ENCODE measurements around the gene GPR68.
"Not testable (repeated sequence)": the region's sequence is repeated elsewhere in the genome, so short reads cannot be mapped to it uniquely, and the experiment has no call there.

GPR68 gene

DNA sequence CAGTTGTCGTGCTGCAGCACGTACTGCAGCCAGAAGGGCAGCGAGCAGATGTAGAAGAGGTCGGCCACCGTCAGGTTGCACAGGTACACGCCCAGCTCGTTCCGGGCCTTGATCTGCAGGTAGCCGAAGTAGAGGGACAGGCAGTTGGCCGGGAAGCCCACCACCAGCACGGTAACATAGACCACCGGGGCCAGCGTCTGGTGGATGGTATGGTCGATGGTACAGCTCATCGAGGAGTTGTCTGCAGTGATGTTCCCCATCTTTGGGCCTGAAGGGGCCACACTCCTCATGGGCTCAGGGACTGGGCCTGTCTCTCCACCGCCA, 9.8 kb downstream of the GPR68 start:
- no peaks in the 10 kb centered on the region for H3K27me3 Mint-ChIP-seq (ENCODE audit: low read depth)
- DNase-seq (ENCODE audit: low spot score): no peak
- peaks cover 6% of the 10 kb centered on the region for H3K9me3 Mint-ChIP-seq
- H3K27ac Mint-ChIP-seq: no peak overlapping the region
- H3K4me1 Mint-ChIP-seq (ENCODE audit: low read depth): peaks cover 60% of the 10 kb centered on the region
- H3K4me3 Mint-ChIP-seq: no peak overlapping the region
- peaks cover 85% of the 10 kb centered on the region for H3K36me3 Mint-ChIP-seq (ENCODE audit: low read depth)

DNA sequence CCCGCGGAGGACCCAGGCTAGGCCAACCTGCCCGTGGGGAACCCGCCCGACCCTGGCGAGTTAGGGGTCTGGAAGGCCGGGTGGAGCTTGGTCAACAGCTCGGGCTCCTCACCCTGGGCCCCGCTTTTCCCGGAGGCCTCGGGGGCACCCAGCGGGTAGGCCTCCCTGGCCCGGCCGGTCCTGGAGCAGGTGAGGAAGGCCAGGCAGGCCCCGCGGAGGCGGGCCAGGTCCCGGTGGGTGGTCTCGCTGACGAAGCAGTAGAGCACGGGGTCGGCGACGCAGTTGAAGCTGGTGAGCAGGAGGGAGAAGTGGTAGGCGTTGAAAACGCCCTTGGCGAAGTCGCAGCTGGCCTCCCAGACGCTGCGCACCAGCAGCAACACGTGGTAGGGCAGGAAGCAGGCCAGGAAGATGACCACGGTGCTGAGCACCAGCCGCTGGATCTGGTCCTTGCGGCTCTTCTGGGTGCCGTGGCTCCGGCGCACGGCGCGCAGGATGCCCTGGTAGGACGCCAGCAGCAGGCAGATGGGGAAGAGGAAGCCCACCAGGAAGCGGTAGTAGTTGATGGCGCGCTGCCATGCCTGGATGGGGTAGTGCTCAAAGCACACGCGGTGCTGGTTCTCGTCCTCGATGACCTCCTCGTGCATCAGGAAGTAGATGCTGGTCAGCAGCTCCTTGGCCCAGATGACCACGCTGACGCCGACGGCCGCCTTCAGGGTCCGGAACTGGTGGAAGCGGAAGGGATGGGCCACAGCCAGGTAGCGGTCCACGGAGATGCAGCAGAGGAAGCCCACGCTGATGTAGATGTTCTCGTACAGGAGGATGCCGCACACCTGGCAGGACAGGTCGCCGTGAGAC, 10.3 kb downstream of the GPR68 start:
- H3K27ac Mint-ChIP-seq: no peak overlapping the region
- no peak for DNase-seq (ENCODE audit: low spot score)
- peaks cover 61% of the 10 kb centered on the region for H3K4me1 Mint-ChIP-seq (ENCODE audit: low read depth)
- H3K27me3 Mint-ChIP-seq (ENCODE audit: low read depth): no peaks in the 10 kb centered on the region
- H3K9me3 Mint-ChIP-seq: peaks cover 6% of the 10 kb centered on the region
- no peak overlapping the region for H3K4me3 Mint-ChIP-seq
- H3K36me3 Mint-ChIP-seq (ENCODE audit: low read depth): peaks cover 80% of the 10 kb centered on the region

DNA sequence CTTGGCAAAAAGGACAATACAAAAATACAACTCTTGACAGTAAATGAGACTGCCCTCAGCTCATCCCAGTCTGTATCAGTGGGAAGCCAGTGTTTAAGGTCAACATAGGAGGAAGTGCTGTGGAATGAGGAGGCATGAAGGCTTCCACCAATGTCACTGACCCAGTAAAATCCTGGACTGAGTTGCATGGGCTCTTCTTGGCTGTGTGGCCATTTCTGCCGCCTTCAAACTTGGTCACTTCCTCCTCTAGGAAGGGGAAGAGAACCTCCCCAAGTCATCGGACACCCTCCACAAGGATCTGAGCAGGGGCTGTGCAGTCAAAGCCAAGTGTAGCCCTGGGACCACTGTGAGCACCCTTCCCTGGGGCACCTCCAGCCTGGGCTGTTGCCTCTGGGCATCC, 11.9 kb downstream of the GPR68 start:
- no peak for DNase-seq (ENCODE audit: low spot score)
- Mint-ChIP-seq H3K27me3 (ENCODE audit: low read depth) (no peaks in the 10 kb centered on the region), H3K36me3 (ENCODE audit: low read depth) (peaks cover 68% of the 10 kb centered on the region)

DNA sequence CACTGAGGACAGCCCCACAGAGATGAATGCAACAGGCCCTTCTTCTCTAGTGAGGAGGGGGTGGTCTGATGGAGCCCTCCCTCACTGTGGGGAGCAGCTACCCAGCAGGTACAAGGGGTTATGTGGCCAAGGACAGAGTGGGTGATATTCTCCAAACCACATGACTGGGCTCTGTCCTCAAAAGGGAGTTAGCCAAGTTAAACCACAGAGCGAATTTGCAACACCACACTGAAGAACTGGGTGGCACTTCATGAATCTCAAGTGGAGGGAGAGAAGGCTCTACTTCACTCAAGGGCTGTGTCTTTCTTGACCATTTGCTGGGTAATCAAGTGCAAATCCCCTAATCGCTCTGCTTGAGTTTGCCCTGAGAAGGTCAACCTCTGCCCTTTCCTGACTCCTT, 12.5 kb downstream of the GPR68 start:
- peaks cover 67% of the 10 kb centered on the region for H3K36me3 Mint-ChIP-seq (ENCODE audit: low read depth)
- H3K4me1 Mint-ChIP-seq (ENCODE audit: low read depth): peaks cover 66% of the 10 kb centered on the region
- H3K27me3 Mint-ChIP-seq (ENCODE audit: low read depth): no peaks in the 10 kb centered on the region
- H3K9me3 Mint-ChIP-seq: peaks cover 6% of the 10 kb centered on the region
- H3K27ac Mint-ChIP-seq: peak overlapping the region; percentile 99
- DNase-seq (ENCODE audit: low spot score): no peak
- H3K4me3 Mint-ChIP-seq: peak overlapping the region; percentile 92

More for the DNA sequence above, 11.9 kb downstream of the GPR68 start:
- peaks cover 62% of the 10 kb centered on the region for H3K4me1 Mint-ChIP-seq (ENCODE audit: low read depth)
- H3K27ac Mint-ChIP-seq: peak overlapping the region; percentile 74
- no peak overlapping the region for H3K4me3 Mint-ChIP-seq
- H3K9me3 Mint-ChIP-seq: peaks cover 6% of the 10 kb centered on the region

DNA sequence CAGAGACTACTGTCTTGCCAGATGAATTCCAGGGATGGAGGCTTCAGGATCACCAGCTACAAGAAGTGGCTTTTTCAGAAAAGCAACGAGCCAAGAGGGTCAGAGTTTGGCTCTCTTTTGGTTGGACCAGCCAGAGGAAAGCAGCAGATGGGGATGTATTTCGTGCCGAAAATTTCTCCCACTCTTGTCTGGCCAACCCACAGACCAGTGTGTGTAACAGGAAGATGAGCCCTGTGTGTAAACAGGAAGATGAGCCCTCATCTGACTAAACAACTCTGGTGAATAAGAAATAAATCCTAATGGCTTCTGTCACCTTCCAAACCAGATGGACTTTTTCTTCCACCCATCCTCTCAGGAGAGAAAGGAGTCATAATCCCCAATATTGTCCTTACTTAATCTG, 13.1 kb downstream of the GPR68 start:
- no peak for DNase-seq (ENCODE audit: low spot score)
- Mint-ChIP-seq H3K4me1 (ENCODE audit: low read depth) (peaks cover 72% of the 10 kb centered on the region), H3K27me3 (ENCODE audit: low read depth) (no peaks in the 10 kb centered on the region), H3K4me3 (peak overlapping the region; percentile 92), H3K36me3 (ENCODE audit: low read depth) (peaks cover 71% of the 10 kb centered on the region), H3K27ac (peak overlapping the region; percentile 99), H3K9me3 (peaks cover 6% of the 10 kb centered on the region)

DNA sequence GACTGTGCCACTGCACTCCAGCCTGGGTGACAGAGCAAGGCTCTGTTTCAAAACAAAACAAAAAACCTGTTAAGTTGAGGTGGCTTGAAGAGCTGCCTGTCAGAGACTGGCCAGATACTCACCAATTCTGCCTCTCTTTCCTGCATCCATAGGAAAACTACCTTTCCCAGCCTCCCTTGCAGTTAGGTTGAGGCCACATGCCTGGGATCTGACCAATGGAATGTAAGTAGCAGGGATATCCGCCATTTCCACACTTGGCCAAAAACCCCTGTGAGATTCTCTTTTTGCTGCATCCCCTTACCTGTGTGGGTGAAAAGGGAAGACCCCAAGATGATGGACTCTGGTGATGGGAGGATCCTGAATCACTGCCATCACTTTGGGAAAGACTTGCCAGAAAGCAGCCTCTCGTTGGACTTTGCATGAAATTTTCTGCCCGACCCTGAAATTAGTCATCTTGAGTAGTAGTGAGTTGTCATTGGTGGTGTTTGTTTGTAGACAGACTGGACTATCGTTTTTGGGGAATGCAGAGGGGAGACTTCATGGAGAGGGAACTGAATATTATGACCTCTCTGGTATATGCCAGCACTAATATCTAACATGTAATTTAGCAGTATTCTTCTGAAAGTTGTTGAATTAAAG, 14.0 kb downstream of the GPR68 start:
- peaks cover 74% of the 10 kb centered on the region for H3K4me1 Mint-ChIP-seq (ENCODE audit: low read depth)
- H3K27me3 Mint-ChIP-seq (ENCODE audit: low read depth): no peaks in the 10 kb centered on the region
- peak overlapping the region; percentile 92 for H3K4me3 Mint-ChIP-seq
- peaks cover 6% of the 10 kb centered on the region for H3K9me3 Mint-ChIP-seq
- peaks cover 72% of the 10 kb centered on the region for H3K36me3 Mint-ChIP-seq (ENCODE audit: low read depth)
- no peak for DNase-seq (ENCODE audit: low spot score)
- H3K27ac Mint-ChIP-seq: peak overlapping the region; percentile 99

DNA sequence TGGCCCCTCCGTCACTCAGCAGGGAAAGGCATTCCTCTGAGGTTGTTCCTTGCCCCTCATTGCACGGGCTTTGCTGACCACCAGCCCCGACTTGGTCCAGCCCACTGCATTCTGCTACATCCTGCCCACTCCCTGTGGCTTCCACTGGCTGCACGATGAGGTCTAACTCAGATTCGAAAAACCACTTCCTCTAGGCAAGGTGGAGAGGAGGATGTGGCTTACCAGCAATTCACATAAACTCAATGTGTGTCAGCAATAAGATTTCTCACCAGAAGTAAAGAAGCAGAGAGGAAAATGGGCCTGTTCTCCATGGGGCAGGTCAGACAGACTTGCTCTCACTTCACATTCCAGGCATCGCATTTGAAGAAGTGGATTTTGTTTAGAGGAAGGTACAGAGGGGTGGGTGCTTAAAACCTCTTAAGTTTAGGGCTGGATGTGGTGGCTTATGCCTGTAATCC, 14.7 kb downstream of the GPR68 start:
- H3K27ac Mint-ChIP-seq: peak overlapping the region; percentile 99
- peak overlapping the region; percentile 92 for H3K4me3 Mint-ChIP-seq
- peaks cover 6% of the 10 kb centered on the region for H3K9me3 Mint-ChIP-seq
- DNase-seq (ENCODE audit: low spot score): peak; percentile 84
- peaks cover 73% of the 10 kb centered on the region for H3K36me3 Mint-ChIP-seq (ENCODE audit: low read depth)
- peaks cover 81% of the 10 kb centered on the region for H3K4me1 Mint-ChIP-seq (ENCODE audit: low read depth)
- H3K27me3 Mint-ChIP-seq (ENCODE audit: low read depth): no peaks in the 10 kb centered on the region

DNA sequence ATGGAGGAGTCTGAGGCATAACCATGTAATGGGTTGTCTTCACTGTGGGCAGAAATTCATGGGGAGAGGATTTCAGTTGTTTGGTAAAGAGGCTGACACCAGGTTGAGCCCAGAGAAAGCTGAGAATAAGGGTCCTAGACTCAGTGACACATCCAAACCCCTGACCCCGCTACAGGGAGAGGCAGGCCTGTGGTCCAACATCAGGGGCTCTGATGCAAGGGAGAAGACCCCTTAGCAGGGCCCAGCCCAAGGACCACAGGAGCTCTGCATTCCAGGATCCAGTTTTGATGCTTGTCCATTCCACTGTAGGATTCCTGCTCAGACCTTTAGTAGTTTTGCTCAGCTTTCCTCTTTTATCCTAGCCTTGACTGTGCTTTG, 15.5 kb downstream of the GPR68 start:
- H3K36me3 Mint-ChIP-seq (ENCODE audit: low read depth): peaks cover 69% of the 10 kb centered on the region
- H3K27me3 Mint-ChIP-seq (ENCODE audit: low read depth): no peaks in the 10 kb centered on the region
- peak overlapping the region; percentile 99 for H3K27ac Mint-ChIP-seq
- H3K9me3 Mint-ChIP-seq: peaks cover 6% of the 10 kb centered on the region
- H3K4me1 Mint-ChIP-seq (ENCODE audit: low read depth): peaks cover 81% of the 10 kb centered on the region
- peak overlapping the region; percentile 92 for H3K4me3 Mint-ChIP-seq
- DNase-seq (ENCODE audit: low spot score): no peak

DNA sequence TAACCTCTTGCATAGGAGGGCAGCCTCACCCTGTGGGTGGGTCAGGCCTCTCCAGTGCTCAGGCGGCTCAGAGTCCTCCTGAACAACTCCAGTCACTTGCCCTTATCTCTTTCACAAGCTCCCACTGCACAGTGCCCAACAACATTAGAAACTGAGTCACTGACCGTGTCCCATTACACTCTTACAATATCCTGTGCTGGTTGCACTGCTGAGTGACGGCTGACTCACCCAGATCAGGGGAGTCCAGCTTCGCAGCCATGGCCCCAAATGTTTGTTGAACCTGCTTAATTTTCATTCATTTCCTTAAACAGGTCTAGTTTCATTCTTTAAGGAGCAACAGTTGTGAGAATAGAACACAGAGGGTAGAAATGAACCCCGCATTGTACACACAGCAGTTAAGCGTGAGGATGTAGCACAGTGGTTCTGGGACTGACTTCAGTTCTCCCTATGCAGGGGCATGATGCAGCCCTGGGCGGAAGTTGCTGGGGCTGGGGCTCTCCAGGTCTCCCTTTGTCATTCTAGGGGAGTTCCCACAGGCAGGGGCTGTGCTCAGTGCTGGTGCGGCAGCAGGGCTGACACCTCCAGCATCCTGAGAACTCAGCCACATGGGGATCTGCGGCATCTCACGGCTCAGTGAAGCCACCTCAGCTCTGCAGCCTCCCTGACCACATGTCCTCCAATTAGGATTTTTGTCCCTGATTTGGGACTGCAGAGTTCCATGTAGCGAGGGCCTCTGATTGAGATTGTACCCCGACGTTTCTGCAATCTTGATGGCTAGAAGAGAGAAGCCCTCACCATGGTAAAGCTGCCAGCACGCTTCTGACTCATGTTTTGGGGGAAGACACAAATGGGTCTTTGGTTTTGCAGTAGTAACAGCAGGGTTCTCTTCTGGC, 16.1 kb downstream of the GPR68 start:
- peak; percentile 91 for DNase-seq (ENCODE audit: low spot score)
- Mint-ChIP-seq H3K27me3 (ENCODE audit: low read depth) (no peaks in the 10 kb centered on the region), H3K36me3 (ENCODE audit: low read depth) (peaks cover 71% of the 10 kb centered on the region), H3K4me3 (peak overlapping the region; percentile 92), H3K4me1 (ENCODE audit: low read depth) (peaks cover 84% of the 10 kb centered on the region), H3K9me3 (peaks cover 6% of the 10 kb centered on the region), H3K27ac (peak overlapping the region; percentile 99)

DNA sequence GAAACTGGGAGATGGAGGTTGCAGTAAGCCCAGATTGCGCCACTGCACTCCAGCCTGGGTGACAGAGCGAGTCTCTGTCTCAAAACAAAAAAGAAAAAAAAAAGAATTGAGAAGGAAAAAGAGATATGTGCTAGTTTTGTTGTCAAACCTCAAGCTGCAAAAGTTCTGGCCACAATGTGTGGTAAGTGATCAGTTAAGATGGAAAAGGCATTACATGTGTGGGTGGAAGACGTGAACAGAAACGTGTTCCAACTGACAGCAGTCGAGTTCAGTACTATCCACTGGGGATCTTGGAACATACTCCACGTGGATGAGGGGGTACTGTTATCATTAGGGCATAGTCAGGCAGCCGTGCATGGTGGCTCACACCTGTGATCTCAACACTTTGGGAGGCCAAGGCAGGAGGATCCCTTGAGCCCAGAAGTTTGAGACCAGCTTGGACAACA, 17.3 kb downstream of the GPR68 start:
- H3K9me3 Mint-ChIP-seq: peaks cover 6% of the 10 kb centered on the region
- peaks cover 70% of the 10 kb centered on the region for H3K36me3 Mint-ChIP-seq (ENCODE audit: low read depth)
- peaks cover 89% of the 10 kb centered on the region for H3K4me1 Mint-ChIP-seq (ENCODE audit: low read depth)
- peak; percentile 75 for DNase-seq (ENCODE audit: low spot score)
- peak overlapping the region; percentile 92 for H3K4me3 Mint-ChIP-seq
- H3K27ac Mint-ChIP-seq: peak overlapping the region; percentile 99
- no peaks in the 10 kb centered on the region for H3K27me3 Mint-ChIP-seq (ENCODE audit: low read depth)

DNA sequence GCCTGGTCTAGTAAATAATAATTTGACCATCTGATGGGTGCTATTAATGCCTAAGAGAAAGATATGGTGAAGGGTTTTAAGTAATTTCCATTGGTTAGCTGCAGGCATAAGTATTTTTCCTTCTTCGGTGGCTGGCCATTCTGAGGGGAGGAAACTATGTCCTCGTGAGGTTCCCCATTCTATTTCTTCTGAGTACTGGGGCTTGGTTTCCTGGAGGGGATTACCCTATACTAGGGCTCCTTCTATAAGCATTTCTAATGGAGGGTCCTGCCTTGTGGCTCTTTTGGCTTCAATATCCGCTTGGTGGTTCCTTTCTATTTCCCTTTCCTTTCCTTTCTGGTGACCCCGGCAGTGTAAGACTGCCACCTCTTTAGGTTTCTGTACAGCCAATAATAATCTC, 18.1 kb downstream of the GPR68 start:
- H3K27ac Mint-ChIP-seq: peak overlapping the region; percentile 99
- H3K4me3 Mint-ChIP-seq: peak overlapping the region; percentile 92
- DNase-seq (ENCODE audit: low spot score); H3K9me3 Mint-ChIP-seq; H3K27me3 Mint-ChIP-seq (ENCODE audit: low read depth): not testable (repeated sequence)
- H3K36me3 Mint-ChIP-seq (ENCODE audit: low read depth): peaks cover 71% of the 10 kb centered on the region
- H3K4me1 Mint-ChIP-seq (ENCODE audit: low read depth): peaks cover 86% of the 10 kb centered on the region

DNA sequence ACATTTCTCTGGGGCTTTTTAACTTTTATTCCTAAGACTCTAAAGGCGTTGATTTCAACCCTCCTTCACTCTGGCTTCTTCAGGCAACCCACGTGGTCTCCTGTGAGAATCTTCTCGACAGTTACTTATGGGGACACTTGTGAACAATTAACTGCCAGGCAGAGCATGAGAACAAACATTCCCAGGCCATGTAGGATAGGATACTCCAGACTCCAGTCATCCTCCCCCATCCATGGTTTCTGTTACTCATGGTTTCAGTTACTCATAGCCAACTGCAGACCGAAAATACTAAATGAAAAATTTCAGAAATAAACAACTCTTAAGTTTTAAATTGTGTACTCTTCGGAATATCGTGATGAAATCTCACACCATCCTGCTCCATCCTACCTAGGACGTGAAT, 19.5 kb downstream of the GPR68 start:
- Mint-ChIP-seq H3K27ac (peak overlapping the region; percentile 99), H3K4me3 (peak overlapping the region; percentile 92), H3K9me3 (no peaks in the 10 kb centered on the region), H3K4me1 (ENCODE audit: low read depth) (peaks cover 80% of the 10 kb centered on the region), H3K27me3 (ENCODE audit: low read depth) (no peaks in the 10 kb centered on the region), H3K36me3 (ENCODE audit: low read depth) (peaks cover 69% of the 10 kb centered on the region)
- no peak for DNase-seq (ENCODE audit: low spot score)

DNA sequence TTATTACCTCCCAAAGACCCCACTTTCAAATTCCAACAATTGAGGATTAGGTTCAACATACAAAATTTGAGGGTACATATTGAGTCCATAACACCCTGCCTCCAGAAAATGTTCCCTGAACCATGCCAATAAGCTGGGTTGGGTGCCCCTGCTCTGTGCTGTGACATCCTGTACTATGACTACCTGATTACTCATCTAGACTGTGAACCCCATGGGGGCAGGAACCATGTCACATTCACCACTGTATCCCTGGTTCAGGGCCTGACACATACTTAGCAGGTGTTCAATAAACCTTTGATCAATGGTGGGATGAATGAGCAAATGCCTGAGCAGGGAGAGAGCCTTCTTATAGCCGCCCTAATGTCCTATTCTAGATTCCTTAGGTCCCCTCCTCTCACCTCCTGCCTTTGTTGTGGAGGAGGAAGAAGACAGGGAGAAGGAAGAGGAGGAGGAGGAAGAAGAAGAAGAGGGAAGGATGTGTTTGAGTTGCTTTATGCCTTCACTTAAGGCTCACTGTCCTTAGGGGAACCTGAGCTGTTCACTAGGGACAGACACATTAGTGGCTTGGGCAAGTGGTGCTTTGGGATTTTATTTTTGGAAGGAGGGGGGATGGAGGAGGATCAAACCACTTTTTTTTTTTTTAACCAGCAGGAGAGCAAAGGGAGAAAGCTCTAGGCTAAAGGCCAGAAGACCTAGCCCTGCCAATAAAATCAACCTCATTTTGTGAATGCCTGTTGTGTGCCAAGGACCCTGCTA, 21.3 kb downstream of the GPR68 start:
- H3K27me3 Mint-ChIP-seq (ENCODE audit: low read depth): no peaks in the 10 kb centered on the region
- H3K9me3 Mint-ChIP-seq: no peaks in the 10 kb centered on the region
- peaks cover 62% of the 10 kb centered on the region for H3K4me1 Mint-ChIP-seq (ENCODE audit: low read depth)
- DNase-seq (ENCODE audit: low spot score): no peak
- H3K36me3 Mint-ChIP-seq (ENCODE audit: low read depth): peaks cover 77% of the 10 kb centered on the region
- no peak overlapping the region for H3K4me3 Mint-ChIP-seq
- peak overlapping the region; percentile 46 for H3K27ac Mint-ChIP-seq
